GM18507 (cell line): ENCODE data around the gene RTEL1.
"Not testable (repeated sequence)": the region's sequence is repeated elsewhere in the genome, so short reads cannot be mapped to it uniquely, and the experiment has no call there.

Experiments used
- DNase-seq: peaks from one replicate; pipeline ENCODE4 v3.0.0; 2011; ENCODE audit warnings: low read depth; ENCODE audit not compliant: insufficient read length; ENCODE audit errors: extremely low spot score
- FAIRE-seq: peaks from 2 replicates; lab custom pipeline; 2011; peaks lifted over from hg19 to GRCh38; lab: Jason Lieb, UNC

RTEL1 gene

DNA sequence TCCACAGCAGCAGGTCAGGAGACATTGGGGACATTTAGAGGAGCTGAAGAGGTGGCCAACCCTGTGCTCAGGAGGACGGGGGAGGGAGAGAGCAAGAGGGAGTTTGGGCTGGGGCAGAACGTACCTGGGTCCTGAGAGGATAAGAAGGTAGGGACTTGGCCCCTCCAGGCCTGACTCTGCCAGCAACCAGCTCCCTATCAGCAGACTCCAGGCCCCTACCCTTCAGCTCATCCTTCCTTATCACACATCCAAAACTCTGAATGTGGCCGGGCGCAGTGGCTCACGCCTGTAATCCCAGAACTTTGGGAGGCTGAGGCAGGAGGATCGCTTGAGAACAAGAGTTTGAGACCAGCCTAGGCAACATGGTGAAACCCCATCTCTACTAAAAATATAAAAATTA is 9.9 kb upstream of the RTEL1 start:
- DNase-seq (no peak), FAIRE-seq (no peak)

DNA sequence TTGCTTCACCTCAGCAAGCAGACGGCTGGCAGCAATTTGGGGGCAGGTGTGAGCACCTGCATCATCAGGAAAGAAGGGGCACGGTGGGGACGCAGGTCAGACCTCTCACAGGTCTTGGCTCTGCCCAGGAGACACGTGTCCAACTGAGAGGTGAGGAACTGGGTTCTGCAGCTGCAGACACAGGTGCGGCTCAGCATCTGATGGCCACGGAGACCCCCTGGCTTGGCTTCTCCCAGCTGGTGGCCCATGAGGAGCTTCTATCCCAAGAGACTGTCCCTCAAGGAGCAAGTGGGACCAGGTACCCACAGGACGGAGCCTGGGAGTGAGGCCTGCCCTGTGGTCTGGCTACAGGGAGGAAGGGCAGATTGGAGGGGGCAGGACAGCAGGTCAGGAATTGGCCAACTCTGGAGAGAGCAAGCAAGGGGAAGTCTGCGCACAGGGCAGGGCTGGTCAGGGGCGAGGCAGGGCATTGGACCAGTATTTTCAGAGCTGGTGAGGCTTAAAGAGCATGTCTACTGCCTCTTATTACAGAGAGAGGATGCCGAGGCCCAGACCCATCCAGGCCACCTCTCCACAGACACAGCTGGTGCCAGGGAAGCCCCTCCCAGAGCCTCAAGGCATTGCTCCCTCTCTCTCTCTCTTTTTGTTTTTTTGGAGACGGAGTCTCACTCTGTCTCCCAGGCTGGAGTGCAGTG is 9.1 kb upstream of the RTEL1 start:
- FAIRE-seq (no peak), DNase-seq (no peak)

DNA sequence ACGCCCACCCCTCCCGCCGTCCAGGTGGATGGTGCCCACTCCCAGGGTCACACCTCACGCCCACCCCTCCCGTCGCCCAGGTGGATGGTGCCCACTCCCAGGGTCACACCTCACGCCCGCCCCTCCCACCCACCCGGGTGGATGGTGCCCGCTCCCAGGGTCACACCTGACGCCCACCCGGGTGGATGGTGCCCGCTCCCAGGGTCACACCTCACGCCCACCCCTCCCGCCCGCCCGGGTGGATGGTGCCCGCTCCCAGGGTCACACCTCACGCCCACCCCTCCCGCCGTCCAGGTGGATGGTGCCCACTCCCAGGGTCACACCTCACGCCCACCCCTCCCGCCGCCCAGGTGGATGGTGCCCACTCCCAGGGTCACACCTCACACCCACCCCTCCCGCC is 7.6 kb upstream of the RTEL1 start:
- not testable (repeated sequence) for DNase-seq, FAIRE-seq

DNA sequence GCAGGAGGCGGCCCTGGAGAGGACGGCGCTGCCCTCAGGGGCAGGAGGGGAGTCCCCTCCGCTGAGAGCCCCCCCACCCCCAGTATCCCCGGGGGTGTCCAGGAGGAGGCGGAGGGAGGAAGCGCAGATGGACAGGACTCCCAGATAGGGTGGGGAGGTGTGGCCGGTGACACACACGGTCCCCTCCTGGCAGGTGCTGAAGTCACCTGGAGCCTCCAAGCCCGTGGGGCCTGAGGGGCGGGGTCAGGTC is 6.2 kb upstream of the RTEL1 start:
- DNase-seq = no peak
- FAIRE-seq = no peak

DNA sequence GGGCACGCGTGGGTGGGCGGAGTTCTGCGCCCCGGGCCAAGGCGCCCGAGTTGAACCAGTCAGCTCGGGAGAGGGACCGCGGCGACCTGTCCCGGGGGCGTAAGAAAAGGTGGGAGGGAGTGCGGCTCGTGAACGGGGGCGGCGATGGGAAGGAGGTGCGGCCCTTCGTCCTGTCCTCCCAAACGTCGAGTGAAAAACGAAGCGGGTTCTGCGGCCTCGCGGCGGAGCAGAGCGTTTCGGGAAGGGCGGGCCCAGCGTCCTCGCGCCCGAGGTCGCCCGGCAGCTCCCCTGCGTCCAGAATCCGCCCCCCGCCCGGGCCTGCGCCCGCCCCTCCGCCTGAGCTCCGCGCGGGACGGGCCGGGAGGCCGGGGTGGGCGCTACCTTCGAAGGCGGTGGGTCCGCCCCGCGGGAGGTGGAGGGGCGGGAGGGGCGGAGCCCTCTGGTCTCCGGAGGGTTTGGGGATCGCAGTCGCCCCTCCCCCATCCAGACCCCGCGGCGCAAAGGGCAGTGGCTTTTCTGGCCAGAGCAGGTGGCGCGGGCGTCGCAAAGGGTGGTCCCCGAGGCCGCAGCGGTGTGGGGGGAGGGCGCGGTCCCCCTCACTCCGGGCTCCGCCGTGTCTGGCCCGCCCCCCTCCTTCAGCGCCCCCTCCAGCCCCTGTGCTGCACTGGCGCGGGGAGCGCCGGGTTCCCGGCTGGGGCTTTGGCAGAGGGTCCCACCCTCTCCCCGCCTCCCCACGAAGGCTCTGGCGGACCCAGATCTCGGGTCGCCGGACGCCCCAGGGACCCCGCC is 5.7 kb upstream of the RTEL1 start:
- no peak for DNase-seq
- FAIRE-seq = no peak

DNA sequence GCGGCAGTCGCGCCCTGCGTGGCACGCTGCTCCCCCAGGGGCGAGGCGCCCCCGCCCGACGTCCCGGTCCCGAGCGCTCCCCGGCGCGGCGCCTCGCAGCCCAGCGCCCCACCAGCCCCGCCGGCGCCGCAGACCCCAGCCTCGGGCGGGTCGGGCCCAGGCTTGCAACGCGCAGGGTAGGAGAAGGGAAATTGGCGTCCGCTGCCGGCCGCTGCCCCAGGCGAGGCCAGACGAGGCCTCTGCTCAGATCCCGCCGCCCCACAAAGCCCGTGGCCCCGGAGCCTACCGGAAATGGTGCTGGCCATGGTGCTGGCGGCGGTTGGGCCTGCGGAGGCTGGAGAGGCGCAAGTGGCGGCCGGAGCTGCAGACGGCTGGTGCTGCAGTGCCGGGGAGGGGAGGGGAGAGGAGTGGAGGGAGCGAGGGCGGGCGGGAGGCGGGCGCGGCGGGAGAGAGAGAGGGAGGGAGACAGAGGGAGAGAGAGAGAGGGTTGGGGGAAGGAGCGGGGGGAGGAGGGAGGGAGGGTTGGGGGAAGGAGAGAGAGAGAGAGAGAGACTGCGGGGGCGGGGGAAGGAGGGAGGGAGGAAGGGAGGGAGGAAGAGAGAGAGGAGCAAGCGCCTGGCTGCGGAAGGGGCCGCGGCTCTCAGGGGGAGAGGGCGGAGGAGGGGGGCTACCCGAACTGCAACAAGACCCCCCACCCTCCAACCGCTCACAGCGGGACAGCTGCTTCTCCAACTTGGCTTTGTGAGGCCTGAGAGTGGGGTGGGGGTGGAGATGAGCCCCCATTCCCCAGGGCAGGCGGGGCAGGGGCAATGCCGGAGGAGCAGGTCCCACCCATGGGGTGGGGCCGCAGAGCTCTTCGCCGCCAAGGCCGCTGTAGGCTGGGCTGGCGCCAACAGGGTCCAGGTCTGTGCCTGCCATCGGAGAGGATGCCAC is 4.8 kb upstream of the RTEL1 start, which contains the start of gene STMN3:
Gene STMN3 (minus strand): TSS at position 384 of the 933 bp plus-strand sequence. CDS start 79 bp downstream, at position 305.
- DNase-seq = peak; percentile 46
- no peak for FAIRE-seq

DNA sequence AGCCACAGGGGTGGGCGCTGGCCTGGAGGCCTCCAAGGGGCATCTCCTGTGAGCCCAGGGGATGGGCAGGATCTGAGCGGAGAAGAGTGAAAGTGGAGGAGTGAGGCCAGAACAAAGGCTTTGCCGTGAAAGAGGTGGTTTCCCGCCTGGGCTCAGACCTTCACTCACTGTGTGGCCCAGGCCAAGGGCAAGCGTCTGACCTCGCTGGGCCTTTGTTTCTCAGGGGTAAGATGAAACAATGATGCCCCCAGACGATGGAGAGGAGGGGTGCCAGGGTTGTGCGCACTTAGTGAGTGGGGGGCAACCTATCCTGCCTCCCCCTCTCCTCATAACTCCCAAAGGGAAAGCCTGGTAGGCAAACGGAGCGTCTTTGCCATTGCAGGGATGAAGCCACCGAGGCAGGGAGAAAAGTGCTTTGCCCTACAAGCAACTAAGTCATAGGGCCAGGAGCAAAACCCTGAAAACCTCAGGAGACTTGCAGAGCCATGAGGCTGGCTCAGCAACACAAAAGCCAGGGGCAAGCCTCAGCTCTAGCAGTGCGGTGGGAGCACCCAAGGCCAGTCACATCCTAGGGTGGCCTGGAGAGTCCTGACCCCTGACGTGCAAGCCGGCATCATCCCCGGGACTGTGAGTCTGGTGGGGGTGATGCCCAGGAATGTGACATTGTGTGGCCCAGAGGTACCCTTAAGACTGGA is 4.0 kb upstream of the RTEL1 start:
- FAIRE-seq (no peak), DNase-seq (no peak)

DNA sequence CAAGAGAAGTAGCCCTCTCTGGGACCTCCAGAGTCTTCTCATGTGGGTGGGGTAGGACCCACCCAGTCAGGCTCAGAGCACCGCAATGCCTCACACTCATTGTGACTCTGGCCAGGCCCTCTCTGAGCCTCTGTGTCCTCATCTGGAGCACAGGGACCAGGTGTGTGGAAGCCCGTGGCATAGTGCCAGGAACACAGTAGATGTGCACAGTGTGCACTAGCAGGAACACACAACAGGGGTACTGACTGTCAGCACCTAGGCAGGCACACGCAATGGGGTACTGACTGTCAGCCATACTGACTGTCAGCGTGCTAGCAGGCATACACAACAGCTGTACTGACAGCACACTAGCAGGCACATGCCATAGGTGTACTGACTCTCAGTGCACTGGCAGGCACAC is 2.9 kb upstream of the RTEL1 start:
- FAIRE-seq (no peak), DNase-seq (no peak)

DNA sequence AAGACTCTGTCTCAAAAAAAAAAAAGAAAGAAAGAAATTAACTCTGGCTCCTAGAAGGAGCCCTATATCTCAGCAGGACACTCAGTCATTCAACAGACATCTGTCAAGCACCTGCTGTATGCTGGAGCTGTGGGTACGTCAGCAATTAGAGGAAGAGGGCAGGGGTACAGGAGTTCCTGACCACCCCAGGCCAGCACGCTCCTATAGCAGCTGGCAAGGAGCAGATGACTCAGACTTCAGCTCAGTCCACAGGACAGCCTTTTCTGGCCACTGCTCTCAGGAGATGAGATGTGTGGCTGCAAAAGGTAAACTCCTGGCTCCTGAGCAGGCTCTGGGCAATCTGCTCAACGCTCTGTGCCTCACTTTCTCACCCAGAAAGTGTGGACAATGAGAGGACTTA is 1.7 kb upstream of the RTEL1 start:
- FAIRE-seq (no peak), DNase-seq (no peak)

DNA sequence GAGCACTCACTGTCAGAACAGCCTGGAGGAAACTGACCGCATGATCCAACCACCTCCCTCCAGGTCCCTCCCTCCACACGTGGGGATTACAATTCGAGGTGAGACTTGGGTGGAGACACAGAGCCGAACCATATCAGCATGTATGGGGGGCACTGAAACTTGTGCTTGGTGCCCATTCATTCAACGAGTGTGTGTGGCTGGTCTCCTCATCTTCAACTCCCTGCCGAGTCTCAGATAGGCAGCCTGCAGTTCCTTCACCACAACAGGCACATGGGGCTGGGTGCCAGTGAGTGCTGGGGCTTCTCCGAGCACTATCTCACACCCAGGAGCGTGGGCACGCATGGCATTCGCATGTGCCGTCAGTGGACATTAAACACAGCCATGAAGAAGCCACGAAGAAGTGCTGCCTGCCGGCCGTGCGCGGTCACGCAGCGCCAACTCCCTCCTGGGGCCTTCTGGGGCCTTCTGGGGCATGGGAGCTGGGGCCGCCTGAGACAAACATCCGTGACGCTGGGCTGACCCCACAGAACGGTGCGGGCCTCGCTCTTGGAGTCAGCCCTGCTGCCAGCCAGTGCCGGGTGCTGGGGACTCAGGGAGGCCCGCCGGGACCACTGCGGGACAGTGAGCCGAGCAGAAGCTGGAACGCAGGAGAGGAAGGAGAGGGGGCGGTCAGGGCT is 714 bp upstream of the RTEL1 start:
- DNase-seq (no peak), FAIRE-seq (no peak)

DNA sequence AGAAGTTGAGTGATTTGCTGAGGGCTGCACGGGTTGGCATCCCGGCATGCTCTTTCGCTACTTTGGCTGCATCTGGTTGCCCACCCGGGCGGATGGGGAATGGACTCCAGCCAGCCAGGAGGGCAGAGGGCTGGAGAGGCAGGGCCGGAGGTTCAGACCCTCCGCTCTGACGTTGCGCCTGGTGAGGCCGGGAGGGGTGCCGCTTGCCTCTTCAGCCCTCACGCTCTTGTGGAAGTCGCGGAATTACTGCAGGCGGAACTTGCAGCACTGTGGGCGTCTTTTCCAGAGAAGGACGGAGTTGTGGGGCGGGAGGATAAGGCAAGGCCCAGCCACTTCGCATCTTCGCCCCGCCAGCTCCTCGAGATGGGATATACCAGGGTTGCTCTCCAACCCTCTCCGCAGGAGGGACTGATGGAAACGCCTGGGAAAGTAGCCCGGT is 656 bp downstream of the RTEL1 start:
- DNase-seq = no peak
- no peak for FAIRE-seq

DNA sequence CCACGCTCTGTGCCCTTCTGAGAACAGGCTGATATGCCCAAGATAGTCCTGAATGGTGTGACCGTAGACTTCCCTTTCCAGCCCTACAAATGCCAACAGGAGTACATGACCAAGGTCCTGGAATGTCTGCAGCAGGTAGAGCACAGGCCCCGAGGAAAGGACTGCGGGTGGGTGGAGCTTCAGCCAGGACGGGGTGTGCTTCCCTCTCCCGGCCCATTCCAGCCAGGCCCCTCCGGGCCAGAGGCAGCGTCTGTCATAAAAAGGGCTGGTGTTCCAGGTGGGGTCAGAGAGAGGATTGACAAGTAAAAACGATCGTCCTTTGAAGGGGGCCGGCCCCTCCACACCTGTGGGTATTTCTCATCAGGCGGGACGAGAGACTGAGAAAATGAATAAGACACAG is 1.3 kb downstream of the RTEL1 start:
- FAIRE-seq = no peak
- DNase-seq = no peak

DNA sequence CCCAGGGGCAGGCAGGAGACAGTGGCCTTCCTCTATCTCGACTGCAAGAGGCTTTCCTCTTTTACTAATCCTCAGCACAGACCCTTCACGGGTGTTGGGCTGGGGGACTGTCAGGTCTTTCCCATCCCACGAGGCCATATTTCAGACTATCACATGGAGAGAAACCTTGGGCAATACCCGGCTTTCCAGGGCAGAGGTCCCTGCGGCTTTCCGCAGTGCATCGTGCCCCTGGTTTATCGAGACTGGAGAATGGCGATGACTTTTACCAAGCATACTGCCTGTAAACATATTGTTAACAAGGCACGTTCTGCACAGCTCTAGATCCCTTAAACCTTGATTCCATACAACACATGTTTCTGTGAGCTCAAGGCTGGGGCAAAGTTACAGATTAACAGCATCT is 2.1 kb downstream of the RTEL1 start:
- FAIRE-seq, DNase-seq: not testable (repeated sequence)

DNA sequence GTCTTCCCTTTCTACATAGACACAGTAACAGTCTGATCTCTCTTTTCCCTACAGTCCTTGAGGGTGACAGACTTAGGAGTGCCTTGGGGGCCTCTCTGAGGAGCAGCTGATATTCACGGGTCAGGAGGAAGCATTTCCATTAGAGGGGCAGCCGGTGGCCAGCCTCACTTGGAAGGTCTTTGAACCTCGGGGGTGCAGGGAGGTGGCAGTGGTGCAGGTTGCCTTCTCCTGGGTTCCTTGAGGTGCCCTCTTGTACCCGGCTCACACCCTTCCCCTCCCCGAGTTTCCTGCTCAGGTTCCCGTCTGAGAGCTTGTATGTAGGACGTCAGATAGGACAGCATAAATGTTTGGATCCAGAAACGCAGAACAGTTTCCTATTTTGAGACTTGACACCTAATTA is 2.5 kb downstream of the RTEL1 start:
- no peak for DNase-seq
- FAIRE-seq = no peak

DNA sequence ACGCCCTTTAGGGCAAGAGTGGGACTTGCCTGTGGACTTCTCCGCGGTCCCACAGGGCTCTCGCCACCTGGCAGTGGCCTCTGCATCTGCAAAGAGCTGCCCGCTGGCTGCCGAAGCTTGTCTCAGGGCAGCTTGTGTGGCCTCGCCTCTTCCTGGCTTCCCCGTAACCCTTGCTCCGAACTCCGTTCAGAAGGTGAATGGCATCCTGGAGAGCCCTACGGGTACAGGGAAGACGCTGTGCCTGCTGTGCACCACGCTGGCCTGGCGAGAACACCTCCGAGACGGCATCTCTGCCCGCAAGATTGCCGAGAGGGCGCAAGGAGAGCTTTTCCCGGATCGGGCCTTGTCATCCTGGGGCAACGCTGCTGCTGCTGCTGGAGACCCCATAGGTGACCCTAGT is 3.0 kb downstream of the RTEL1 start:
- FAIRE-seq = no peak

DNA sequence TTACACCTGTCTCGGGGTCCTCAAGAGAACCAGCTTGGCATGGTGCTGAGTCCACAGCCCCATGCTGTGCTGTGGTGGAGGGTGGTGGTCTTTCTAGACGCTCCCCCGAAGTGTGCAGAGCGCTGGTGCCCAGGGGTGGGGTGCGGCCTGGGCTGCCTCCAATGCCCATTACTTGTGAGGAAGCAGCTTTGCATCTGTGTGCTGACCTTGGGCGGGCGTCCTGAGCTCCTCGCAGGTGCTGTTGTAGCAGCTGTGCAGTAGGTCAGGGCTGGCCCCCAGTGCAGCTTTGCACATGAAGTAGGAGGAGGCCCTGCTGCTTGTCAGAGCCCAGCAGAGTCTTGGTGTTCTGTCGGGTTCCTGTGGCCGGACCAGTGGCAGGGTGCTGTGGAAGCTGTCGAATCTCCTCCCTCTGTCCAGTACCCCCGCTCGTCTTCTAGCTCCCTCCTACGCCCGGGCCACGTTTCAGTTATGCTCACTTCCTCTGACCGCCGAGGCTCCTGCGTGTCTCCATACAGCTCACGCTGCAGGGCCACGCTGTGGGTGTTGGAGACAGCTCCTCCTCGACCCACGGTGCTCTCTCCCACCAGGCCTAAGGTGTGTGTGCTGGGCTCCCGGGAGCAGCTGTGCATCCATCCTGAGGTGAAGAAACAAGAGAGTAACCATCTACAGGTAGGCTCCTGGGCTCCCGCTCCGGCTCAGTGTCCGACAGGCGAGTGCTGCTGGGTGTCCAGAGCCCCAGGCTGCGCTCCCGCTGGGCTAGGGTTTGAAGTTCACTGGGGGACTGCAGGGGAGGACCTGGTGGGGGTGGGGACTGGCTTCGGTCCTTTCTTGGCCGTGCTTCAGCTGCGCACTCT is 4.1 kb downstream of the RTEL1 start:
- DNase-seq = no peak
- no peak for FAIRE-seq

More for the DNA sequence above, 3.0 kb downstream of the RTEL1 start:
- no peak for DNase-seq

DNA sequence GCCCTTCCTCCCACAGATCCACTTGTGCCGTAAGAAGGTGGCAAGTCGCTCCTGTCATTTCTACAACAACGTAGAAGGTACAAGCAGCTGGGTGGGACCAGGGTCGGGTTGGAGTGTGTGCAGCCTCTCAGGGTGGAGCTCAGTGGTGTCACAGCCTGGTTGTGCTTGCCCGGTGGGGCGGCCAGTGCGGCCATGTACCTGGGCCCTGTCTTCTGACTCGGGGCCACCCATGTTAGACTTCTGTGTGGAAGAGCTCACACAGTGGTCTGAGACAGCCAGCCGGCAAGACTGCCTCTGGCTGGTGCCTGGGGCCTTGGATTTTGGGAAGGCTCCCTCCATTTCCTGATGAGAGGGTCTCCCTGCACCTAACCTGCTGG is 4.7 kb downstream of the RTEL1 start:
- FAIRE-seq = no peak
- DNase-seq = no peak

DNA sequence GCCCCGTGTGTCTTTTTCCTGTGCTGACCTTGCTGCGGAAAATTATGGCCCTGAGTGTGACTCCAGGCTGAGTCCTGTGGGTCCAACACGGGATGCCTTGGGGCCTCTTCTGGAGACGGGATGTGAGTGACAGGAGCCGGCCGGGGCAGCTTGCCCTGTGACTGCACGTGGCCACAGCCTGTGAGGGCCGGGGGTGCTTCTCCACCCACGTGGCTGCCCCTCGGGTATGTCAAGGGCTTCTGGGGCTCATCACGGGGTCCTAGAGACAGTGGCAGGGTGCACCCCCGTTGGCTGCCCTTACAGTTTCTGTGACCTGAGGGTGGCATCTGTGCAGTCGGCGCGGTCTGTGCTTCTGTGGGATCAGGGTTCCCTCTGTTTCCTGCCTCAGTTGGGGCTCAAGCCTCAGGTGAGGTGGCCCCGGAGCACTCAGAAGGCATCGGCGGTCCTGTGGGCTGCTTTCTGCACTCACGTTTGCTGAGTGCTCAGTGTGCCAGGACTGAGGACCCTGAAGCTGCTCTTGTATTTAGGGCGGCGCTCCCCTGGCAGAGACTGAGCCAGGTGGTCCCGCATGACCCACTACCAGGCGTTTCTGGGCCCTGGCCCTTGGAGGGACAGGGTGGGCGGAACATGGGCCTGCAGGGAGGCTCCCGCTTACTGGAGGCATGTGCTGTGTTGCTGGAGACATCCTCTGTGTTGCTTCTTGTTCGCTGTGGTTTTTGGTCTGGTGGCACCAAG is 5.4 kb downstream of the RTEL1 start:
- no peak for FAIRE-seq

More for the DNA sequence above, 5.4 kb downstream of the RTEL1 start:
- no peak for DNase-seq
